ENCODE measurements around the gene A3GALT2. TPM values are rescaled to one million over a fixed set of nuclear protein-coding genes. Genes with fewer than 3 reads are reported as not detected.

A3GALT2 gene
- total RNA-seq, 2 experiments from 2014 or later: not detected

GRCh38 chr1:33272930-33273329 is 48.0 kb downstream of the A3GALT2 start:
- Histone ChIP-seq H3K36me3 (ENCODE audit: insufficient read depth, low read length) (no peaks in the 10 kb centered on the region), H3K4me1 (ENCODE audit: insufficient read depth, low read length, poor library complexity, severe bottlenecking) (no peaks in the 10 kb centered on the region), H3K4me3 (ENCODE audit: low read depth, low read length, poor library complexity, severe bottlenecking) (no peak overlapping the region), H3K27ac (ENCODE audit: low read depth, low read length, poor library complexity, severe bottlenecking) (no peak overlapping the region), H4K20me1 (ENCODE audit: insufficient read depth, low read length) (no peaks in the 10 kb centered on the region), H3K79me2 (ENCODE audit: insufficient read depth, low read depth, low read length) (no peaks in the 10 kb centered on the region), H3K9me2 (ENCODE audit: insufficient read depth, low read length) (no peaks in the 10 kb centered on the region), H2AFZ (ENCODE audit: low read length) (no peak overlapping the region), H3K9me3 (ENCODE audit: low read length) (no peaks in the 10 kb centered on the region), H3K4me2 (ENCODE audit: low read length) (no peak overlapping the region)
- intact Hi-C loops (cut with micrococcal nuclease; ENCODE audit: unreplicated experiment): no loop called here
- CTCF ChIA-PET (ENCODE audit: unreplicated experiment): no interaction called here
- no TSS peak for BruUV-seq (replicated peaks)
- POLR2A ChIA-PET: no interaction called here
- DNase-seq (ENCODE audit: low spot score): no peak
- TF ChIP-seq CTCF (conservative IDR thresholded peaks at IDR 0.05; ENCODE audit: low read length) (no peak), EZH2phosphoT487 (IDR thresholded peaks at IDR 0.05; ENCODE audit: borderline replicate concordance, low read depth, low read length) (no peak)

- Histone ChIP-seq H3K4me2 (ENCODE audit: low read length) (no peak overlapping the region), H3K9me2 (ENCODE audit: insufficient read depth, low read length) (no peaks in the 10 kb centered on the region), H3K79me2 (ENCODE audit: insufficient read depth, low read depth, low read length) (no peaks in the 10 kb centered on the region), H2AFZ (ENCODE audit: low read length) (no peak overlapping the region), H3K4me3 (ENCODE audit: low read depth, low read length, poor library complexity, severe bottlenecking) (no peak overlapping the region), H4K20me1 (ENCODE audit: insufficient read depth, low read length) (no peaks in the 10 kb centered on the region), H3K4me1 (ENCODE audit: insufficient read depth, low read length, poor library complexity, severe bottlenecking) (no peaks in the 10 kb centered on the region), H3K36me3 (ENCODE audit: insufficient read depth, low read length) (no peaks in the 10 kb centered on the region), H3K9me3 (ENCODE audit: low read length) (no peaks in the 10 kb centered on the region), H3K27ac (ENCODE audit: low read depth, low read length, poor library complexity, severe bottlenecking) (no peak overlapping the region)
- CTCF ChIA-PET (ENCODE audit: unreplicated experiment): no interaction called here
- POLR2A ChIA-PET: no interaction called here
- no TSS peak for BruUV-seq (replicated peaks)
- no peak for DNase-seq (ENCODE audit: low spot score)
- intact Hi-C loops (cut with micrococcal nuclease; ENCODE audit: unreplicated experiment): no loop called here
- TF ChIP-seq EZH2phosphoT487 (IDR thresholded peaks at IDR 0.05; ENCODE audit: borderline replicate concordance, low read depth, low read length): no peak
- no peak for TF ChIP-seq CTCF (conservative IDR thresholded peaks at IDR 0.05; ENCODE audit: low read length)
Measured at GRCh38 chr1:33272509-33272908, 48.4 kb downstream of the A3GALT2 start.

GRCh38 chr1:33271666-33272505 is 49.0 kb downstream of the A3GALT2 start:
- no peaks in the 10 kb centered on the region for H3K9me2 ChIP-seq (ENCODE audit: insufficient read depth, low read length)
- ChIA-PET CTCF (ENCODE audit: unreplicated experiment) (no interaction called here), POLR2A (interaction anchor here (0.6 kb wide), 1 partner anchor 15 kb away, joined by 3 read pairs; no protein-coding TSS in a partner anchor)
- H3K4me2 ChIP-seq (ENCODE audit: low read length): no peak overlapping the region
- H4K20me1 ChIP-seq (ENCODE audit: insufficient read depth, low read length): no peaks in the 10 kb centered on the region
- no peaks in the 10 kb centered on the region for H3K4me1 ChIP-seq (ENCODE audit: insufficient read depth, low read length, poor library complexity, severe bottlenecking)
- TF ChIP-seq EZH2phosphoT487 (IDR thresholded peaks at IDR 0.05; ENCODE audit: borderline replicate concordance, low read depth, low read length) (no peak), CTCF (conservative IDR thresholded peaks at IDR 0.05; ENCODE audit: low read length) (no peak)
- no peaks in the 10 kb centered on the region for H3K79me2 ChIP-seq (ENCODE audit: insufficient read depth, low read depth, low read length)
- H3K36me3 ChIP-seq (ENCODE audit: insufficient read depth, low read length): no peaks in the 10 kb centered on the region
- H3K27ac ChIP-seq (ENCODE audit: low read depth, low read length, poor library complexity, severe bottlenecking): no peak overlapping the region
- no peaks in the 10 kb centered on the region for H3K9me3 ChIP-seq (ENCODE audit: low read length)
- no peak overlapping the region for H3K4me3 ChIP-seq (ENCODE audit: low read depth, low read length, poor library complexity, severe bottlenecking)
- no peak overlapping the region for H2AFZ ChIP-seq (ENCODE audit: low read length)
- BruUV-seq (replicated peaks): no TSS peak
- intact Hi-C loops (cut with micrococcal nuclease; ENCODE audit: unreplicated experiment): no loop called here
- no peak for DNase-seq (ENCODE audit: low spot score)
